DMS153 treated with DMSO at 0.1 percent for 48 hours (cell line): ENCODE results near the gene CFAP91.

Source experiments
- DNase-seq: peaks from one replicate; lab custom pipeline; 2025; ENCODE audit not compliant: unreplicated experiment; lab: John Stamatoyannopoulos, UW

CFAP91 gene

GRCh38 chr3:119738741-119739140, 35.9 kb downstream of the CFAP91 start:
- DNase-seq = no peak

- no peak for DNase-seq
These were observed 39.1 kb downstream of the CFAP91 start for GRCh38 chr3:119741657-119742590.

- DNase-seq = no peak
These were observed 41.1 kb downstream of the CFAP91 start for GRCh38 chr3:119743921-119744320.

- no peak for DNase-seq
These were observed 43.1 kb downstream of the CFAP91 start for GRCh38 chr3:119745942-119746341.

GRCh38 chr3:119746423-119746822, 43.6 kb downstream of the CFAP91 start:
- no peak for DNase-seq

GRCh38 chr3:119747357-119747756, 44.5 kb downstream of the CFAP91 start:
- no peak for DNase-seq

- DNase-seq = no peak
These were observed 46.2 kb downstream of the CFAP91 start for GRCh38 chr3:119748991-119749390.

GRCh38 chr3:119751423-119751822, 48.6 kb downstream of the CFAP91 start:
- DNase-seq = no peak
